Measurements from ENCODE around the gene APH1A. TPM values are rescaled to one million over a fixed set of nuclear protein-coding genes. Genes with fewer than 3 reads are reported as not detected.
A peak's percentile ranks its signal among the peaks of the same experiment; 100 is the strongest.

The APH1A gene
- total and polyA plus RNA-seq, 4 experiments from 2014 or later, result 45.1 to 120 (median 94.8) TPM

GRCh38 chr1:150299716-150300115, 30.9 kb upstream of the APH1A start:
- Mint-ChIP-seq H3K36me3 (peaks cover 34 to 58% of the 10 kb centered on the region in 2 donors), H3K27ac (peak overlapping the region in 2 of 7 donors; percentile 22 to 66), H3K27me3 (no peaks in the 10 kb centered on the region), H3K4me3 (no peak overlapping the region), H3K9me3 (no peaks in the 10 kb centered on the region), H3K4me1 (peaks cover 11 to 19% (median 14%) of the 10 kb centered on the region in 4 donors)
- no peaks in the 10 kb centered on the region for H3K9me3 ChIP-seq (ENCODE audit: control insufficient read depth in 1 of 2, low read length in 2 of 2)
- ChIA-PET CTCF (ENCODE audit: partially characterized antibody) (no interaction called here), POLR2A (ENCODE audit: partially characterized antibody) (no interaction called here)
- H3K27me3 ChIP-seq (ENCODE audit: insufficient read depth, low read length), result no peaks in the 10 kb centered on the region
- peaks cover 4% of the 10 kb centered on the region for H3K4me1 ChIP-seq (ENCODE audit: insufficient read depth, low read length)
- no peak for DNase-seq
- no peak overlapping the region for H3K27ac ChIP-seq (ENCODE audit: low read depth, low read length)
- H3K4me3 ChIP-seq (ENCODE audit: low read length in 2 of 2), result no peak overlapping the region
- peaks cover 13% of the 10 kb centered on the region for H3K36me3 ChIP-seq (ENCODE audit: insufficient read depth, low read length)
- intact Hi-C loops (cut with micrococcal nuclease), result no loop called here

GRCh38 chr1:150295476-150295875, 26.7 kb upstream of the APH1A start:
- H3K27me3 ChIP-seq (ENCODE audit: insufficient read depth, low read length), result no peaks in the 10 kb centered on the region
- Mint-ChIP-seq H3K27ac (peak overlapping the region in 6 of 7 donors; percentile 17 to 88 (median 47)), H3K9me3 (no peaks in the 10 kb centered on the region), H3K4me1 (peaks cover 20 to 34% (median 29%) of the 10 kb centered on the region in 4 donors), H3K4me3 (peak overlapping the region in 6 of 8 donors; percentile 0 to 51 (median 28)), H3K27me3 (no peaks in the 10 kb centered on the region), H3K36me3 (peaks cover 16 to 47% of the 10 kb centered on the region in 2 donors)
- ChIA-PET CTCF (ENCODE audit: partially characterized antibody) (interaction anchor here (1.3 kb wide), 1 partner anchor 40 kb away, joined by 5 read pairs; no protein-coding TSS in a partner anchor), POLR2A (ENCODE audit: partially characterized antibody) (interaction anchor here (1.5 to 1.8 kb wide), 3 partner anchors 13 to 27 kb away, joined by 3 to 5 read pairs (median 4); partner anchors contain the start of genes APH1A, CIART and PRPF3)
- peaks cover 7% of the 10 kb centered on the region for H3K36me3 ChIP-seq (ENCODE audit: insufficient read depth, low read length)
- no peak overlapping the region for H3K27ac ChIP-seq (ENCODE audit: low read depth, low read length)
- intact Hi-C loops (cut with micrococcal nuclease), result loop anchor here (2.0 kb wide), 1 partner anchor 25 kb away; the partner anchor contains the start of gene PRPF3
- H3K4me1 ChIP-seq (ENCODE audit: insufficient read depth, low read length), result peaks cover 20% of the 10 kb centered on the region
- no peaks in the 10 kb centered on the region for H3K9me3 ChIP-seq (ENCODE audit: control insufficient read depth in 1 of 2, low read length in 2 of 2)
- DNase-seq, result no peak
- H3K4me3 ChIP-seq (ENCODE audit: low read length in 2 of 2), result no peak overlapping the region

DNA sequence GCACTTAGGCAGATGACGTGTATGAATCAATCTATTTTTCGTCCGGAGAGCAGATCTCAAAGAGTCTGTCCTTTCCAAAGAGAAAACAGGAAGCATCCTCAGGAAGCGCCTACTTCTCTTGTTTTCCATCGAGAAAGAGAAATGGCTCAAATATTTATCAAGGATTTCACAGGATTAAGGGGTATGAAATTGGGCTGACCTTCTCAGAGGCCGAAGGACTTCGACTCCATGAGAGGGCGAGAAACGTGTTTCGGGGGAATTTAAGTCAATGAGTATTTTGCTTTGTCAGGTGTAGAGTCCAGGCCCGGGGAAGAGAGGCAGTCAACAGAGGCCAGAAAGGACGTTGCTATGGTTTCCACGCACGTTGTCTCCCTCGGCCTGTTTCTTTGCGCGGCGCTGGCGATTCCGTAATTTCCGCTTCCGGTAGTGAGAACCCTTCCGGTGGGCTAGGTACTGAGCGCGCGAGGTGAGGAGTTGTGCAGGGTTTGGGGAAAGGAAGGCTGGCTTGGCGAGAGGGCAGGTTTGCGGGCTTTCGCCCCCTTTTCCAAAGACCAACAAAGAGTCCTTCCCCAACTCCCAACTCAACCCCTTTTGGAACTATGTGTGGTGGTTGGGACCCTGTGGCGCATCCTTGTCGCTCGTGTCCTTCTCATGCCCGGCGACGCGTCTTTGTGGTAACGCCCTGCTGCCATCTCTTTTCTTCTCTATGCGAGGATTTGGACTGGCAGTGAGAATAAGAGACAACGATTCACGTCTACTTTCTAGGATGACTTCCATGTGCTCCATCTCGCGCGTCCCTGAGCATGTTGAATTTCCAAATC, 24.8 kb upstream of the APH1A start, which contains the start of gene MRPS21:
Gene MRPS21 (plus strand): TSS at position 429 of the 821 bp plus-strand sequence. CDS start 506 bp downstream, outside the sequence.
- intact Hi-C loops (cut with micrococcal nuclease), result loop anchor here (1.0 to 2.0 kb wide), 4 partner anchors 11 to 70 kb away; partner anchors contain the start of genes CIART and PRPF3
- ChIA-PET CTCF (ENCODE audit: partially characterized antibody) (no interaction called here), POLR2A (ENCODE audit: partially characterized antibody) (no interaction called here)
- H3K4me3 ChIP-seq (ENCODE audit: low read length in 2 of 2), result peak within 1 kb of the TSS; percentile 52 to 67
- no peaks in the 10 kb centered on the region for H3K27me3 ChIP-seq (ENCODE audit: insufficient read depth, low read length)
- Mint-ChIP-seq H3K27ac (peak within 1 kb of the TSS; percentile 92 to 100 (median 98)), H3K4me1 (peaks cover 20 to 34% (median 29%) of the 10 kb centered on the region in 4 donors), H3K4me3 (peak within 1 kb of the TSS; percentile 89 to 96 (median 94)), H3K27me3 (no peaks in the 10 kb centered on the region), H3K9me3 (no peaks in the 10 kb centered on the region), H3K36me3 (peaks cover 16 to 38% of the 10 kb centered on the region in 2 donors)
- peaks cover 7% of the 10 kb centered on the region for H3K36me3 ChIP-seq (ENCODE audit: insufficient read depth, low read length)
- DNase-seq, result peak; percentile 86 to 90 (median 90)
- H3K9me3 ChIP-seq (ENCODE audit: control insufficient read depth in 1 of 2, low read length in 2 of 2), result no peaks in the 10 kb centered on the region
- H3K4me1 ChIP-seq (ENCODE audit: insufficient read depth, low read length), result peaks cover 20% of the 10 kb centered on the region
- H3K27ac ChIP-seq (ENCODE audit: low read depth, low read length), result peak within 1 kb of the TSS; percentile 90

- no peak overlapping the region for H3K4me3 Mint-ChIP-seq
- peak overlapping the region in 1 of 7 donors; percentile 56 for H3K27ac Mint-ChIP-seq
- H3K27me3 Mint-ChIP-seq, result no peaks in the 10 kb centered on the region
- H3K36me3 Mint-ChIP-seq, result peaks cover 0 to 7% of the 10 kb centered on the region in 2 donors
- H3K4me3 ChIP-seq (ENCODE audit: low read length in 2 of 2), result no peak overlapping the region
- peaks cover 10% of the 10 kb centered on the region for H3K4me1 ChIP-seq (ENCODE audit: insufficient read depth, low read length)
- peaks cover 11% of the 10 kb centered on the region in 4 donors for H3K4me1 Mint-ChIP-seq
- no peaks in the 10 kb centered on the region for H3K27me3 ChIP-seq (ENCODE audit: insufficient read depth, low read length)
- H3K27ac ChIP-seq (ENCODE audit: low read depth, low read length), result no peak overlapping the region
- H3K9me3 ChIP-seq (ENCODE audit: control insufficient read depth in 1 of 2, low read length in 2 of 2), result no peaks in the 10 kb centered on the region
- DNase-seq, result no peak
- CTCF ChIA-PET (ENCODE audit: partially characterized antibody), result no interaction called here
- no peaks in the 10 kb centered on the region for H3K36me3 ChIP-seq (ENCODE audit: insufficient read depth, low read length)
- POLR2A ChIA-PET (ENCODE audit: partially characterized antibody), result interaction anchor here (0.5 to 0.7 kb wide), 2 partner anchors 29 to 199 kb away, joined by 3 read pairs; no protein-coding TSS in a partner anchor
- intact Hi-C loops (cut with micrococcal nuclease), result no loop called here
- no peaks in the 10 kb centered on the region for H3K9me3 Mint-ChIP-seq
Observed at GRCh38 chr1:150288822-150289221, 20.0 kb upstream of the APH1A start.

DNA sequence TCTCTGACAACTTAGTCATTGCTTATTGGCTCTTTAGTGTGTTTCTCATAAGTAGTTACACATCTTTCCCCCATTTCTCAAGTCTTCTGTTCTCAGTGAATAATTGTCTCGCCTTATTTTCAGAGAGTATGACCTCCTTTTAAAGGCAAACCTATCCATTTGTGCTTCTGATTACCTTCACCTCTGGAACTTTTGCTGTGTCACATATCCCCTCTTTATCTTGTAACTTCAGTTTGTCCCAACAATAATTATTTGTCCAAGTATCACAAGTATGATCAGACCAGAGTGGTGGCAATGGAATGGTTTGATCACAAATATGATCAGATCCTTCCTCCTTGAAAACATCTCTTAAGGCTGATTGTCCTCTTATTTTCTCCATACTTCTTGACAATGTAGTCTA, 19.6 kb upstream of the APH1A start:
- no peak for DNase-seq
- no peaks in the 10 kb centered on the region for H3K27me3 Mint-ChIP-seq
- Histone ChIP-seq H3K4me1 (ENCODE audit: insufficient read depth, low read length) (peaks cover 9% of the 10 kb centered on the region), H3K27me3 (ENCODE audit: insufficient read depth, low read length) (no peaks in the 10 kb centered on the region), H3K27ac (ENCODE audit: low read depth, low read length) (no peak overlapping the region), H3K9me3 (ENCODE audit: control insufficient read depth in 1 of 2, low read length in 2 of 2) (no peaks in the 10 kb centered on the region), H3K36me3 (ENCODE audit: insufficient read depth, low read length) (no peaks in the 10 kb centered on the region), H3K4me3 (ENCODE audit: low read length in 2 of 2) (no peak overlapping the region)
- CTCF ChIA-PET (ENCODE audit: partially characterized antibody), result no interaction called here
- H3K4me3 Mint-ChIP-seq, result no peak overlapping the region
- H3K9me3 Mint-ChIP-seq, result no peaks in the 10 kb centered on the region
- intact Hi-C loops (cut with micrococcal nuclease), result no loop called here
- POLR2A ChIA-PET (ENCODE audit: partially characterized antibody), result interaction anchor here (0.5 kb wide), 1 partner anchor 199 kb away, joined by 3 read pairs; no protein-coding TSS in a partner anchor
- H3K4me1 Mint-ChIP-seq, result peaks cover 7 to 8% (median 7%) of the 10 kb centered on the region in 4 donors
- no peak overlapping the region for H3K27ac Mint-ChIP-seq
- H3K36me3 Mint-ChIP-seq, result peaks cover 0 to 2% of the 10 kb centered on the region in 2 donors

DNA sequence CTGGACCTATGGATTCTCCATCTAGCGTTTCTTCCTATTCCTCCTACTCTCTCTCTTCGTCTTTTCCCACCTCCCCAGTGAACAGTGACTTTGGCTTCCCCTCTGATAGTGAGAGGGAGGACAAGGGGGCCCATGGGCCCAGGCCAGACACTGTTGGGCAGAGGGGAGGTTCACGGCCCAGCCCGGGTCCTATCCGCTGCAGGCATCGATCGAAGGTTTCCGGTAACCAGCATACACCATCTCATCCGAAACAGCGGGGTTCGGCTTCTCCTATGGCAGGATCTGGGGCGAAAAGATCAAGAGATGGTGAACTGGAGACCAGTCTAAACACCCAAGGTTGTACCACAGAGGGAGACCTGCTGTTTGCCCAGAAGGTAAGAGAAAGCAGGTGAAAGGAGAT, 14.4 kb upstream of the APH1A start:
- Histone ChIP-seq H3K36me3 (ENCODE audit: insufficient read depth, low read length) (no peaks in the 10 kb centered on the region), H3K4me1 (ENCODE audit: insufficient read depth, low read length) (peaks cover 23% of the 10 kb centered on the region), H3K27me3 (ENCODE audit: insufficient read depth, low read length) (no peaks in the 10 kb centered on the region), H3K9me3 (ENCODE audit: control insufficient read depth in 1 of 2, low read length in 2 of 2) (no peaks in the 10 kb centered on the region), H3K27ac (ENCODE audit: low read depth, low read length) (peak overlapping the region; percentile 10), H3K4me3 (ENCODE audit: low read length in 2 of 2) (no peak overlapping the region)
- peaks cover 0 to 1% of the 10 kb centered on the region in 2 donors for H3K36me3 Mint-ChIP-seq
- peaks cover 15 to 27% (median 24%) of the 10 kb centered on the region in 4 donors for H3K4me1 Mint-ChIP-seq
- peak overlapping the region in 6 of 7 donors; percentile 39 to 96 (median 80) for H3K27ac Mint-ChIP-seq
- intact Hi-C loops (cut with micrococcal nuclease), result loop anchor here (2.0 kb wide), 1 partner anchor 14 kb away; the partner anchor contains the start of gene APH1A
- peak overlapping the region in 5 of 8 donors; percentile 6 to 93 (median 26) for H3K4me3 Mint-ChIP-seq
- POLR2A ChIA-PET (ENCODE audit: partially characterized antibody), result interaction anchor here (0.9 to 2.6 kb wide), 5 partner anchors 12 to 722 kb away, joined by 3 to 37 read pairs (median 7); partner anchors contain the start of genes APH1A and RPRD2
- peaks cover 0 to 4% (median 0%) of the 10 kb centered on the region in 8 donors for H3K9me3 Mint-ChIP-seq
- no peaks in the 10 kb centered on the region for H3K27me3 Mint-ChIP-seq
- no peak for DNase-seq
- CTCF ChIA-PET (ENCODE audit: partially characterized antibody), result interaction anchor here (1.7 to 3.9 kb wide), 2 partner anchors 27 to 96 kb away, joined by 4 to 45 read pairs; partner anchors contain the start of gene CA14
